Measurements from ENCODE around the gene HYDIN.

DNA sequence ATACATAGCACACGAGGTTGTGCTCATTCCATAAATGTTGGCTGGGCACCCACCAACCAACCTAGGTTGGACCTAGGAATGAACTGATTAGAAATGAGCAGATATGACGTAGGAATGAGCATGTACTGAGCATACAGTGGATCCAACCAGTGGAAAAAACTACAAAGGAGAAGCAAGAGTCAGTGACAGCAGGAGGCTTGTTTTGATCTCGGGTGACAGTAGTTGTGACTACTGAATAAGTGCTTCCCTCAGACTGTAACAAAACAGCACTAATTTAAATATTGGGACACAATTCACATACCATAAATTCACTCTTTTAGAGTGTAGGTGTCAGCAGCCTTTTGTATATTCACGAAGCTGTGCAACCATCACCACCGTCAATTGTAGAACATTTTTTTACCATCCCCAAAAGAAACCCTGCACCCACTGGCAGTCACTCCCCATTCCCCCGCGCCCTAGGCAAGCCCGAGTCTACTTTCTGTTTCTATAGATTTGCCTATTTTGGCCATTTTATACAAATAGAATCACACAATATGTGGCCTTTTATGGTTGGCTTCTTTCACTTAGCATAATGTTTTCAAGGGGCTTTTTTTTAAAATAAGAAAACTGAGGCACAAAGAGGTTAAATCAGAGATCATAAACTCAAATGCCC lies 436.5 kb downstream of the HYDIN start:
- TF ChIP-seq POLR2A (IDR thresholded peaks at IDR 0.05) (no peak), POLR2AphosphoS5 (IDR thresholded peaks at IDR 0.05) (no peak)
- TF ChIP-seq, protein P1, sequence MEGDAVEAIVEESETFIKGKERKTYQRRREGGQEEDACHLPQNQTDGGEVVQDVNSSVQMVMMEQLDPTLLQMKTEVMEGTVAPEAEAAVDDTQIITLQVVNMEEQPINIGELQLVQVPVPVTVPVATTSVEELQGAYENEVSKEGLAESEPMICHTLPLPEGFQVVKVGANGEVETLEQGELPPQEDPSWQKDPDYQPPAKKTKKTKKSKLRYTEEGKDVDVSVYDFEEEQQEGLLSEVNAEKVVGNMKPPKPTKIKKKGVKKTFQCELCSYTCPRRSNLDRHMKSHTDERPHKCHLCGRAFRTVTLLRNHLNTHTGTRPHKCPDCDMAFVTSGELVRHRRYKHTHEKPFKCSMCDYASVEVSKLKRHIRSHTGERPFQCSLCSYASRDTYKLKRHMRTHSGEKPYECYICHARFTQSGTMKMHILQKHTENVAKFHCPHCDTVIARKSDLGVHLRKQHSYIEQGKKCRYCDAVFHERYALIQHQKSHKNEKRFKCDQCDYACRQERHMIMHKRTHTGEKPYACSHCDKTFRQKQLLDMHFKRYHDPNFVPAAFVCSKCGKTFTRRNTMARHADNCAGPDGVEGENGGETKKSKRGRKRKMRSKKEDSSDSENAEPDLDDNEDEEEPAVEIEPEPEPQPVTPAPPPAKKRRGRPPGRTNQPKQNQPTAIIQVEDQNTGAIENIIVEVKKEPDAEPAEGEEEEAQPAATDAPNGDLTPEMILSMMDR (IDR thresholded peaks at IDR 0.05) = no peak

Measured in suprapubic skin (tissue), 4 donors.